HUES48 (cell line): ENCODE data around the gene PPP2R5A.
"Not testable (repeated sequence)": the region's sequence is repeated elsewhere in the genome, so short reads cannot be mapped to it uniquely, and the experiment has no call there.

Experiments
- H3K27ac ChIP-seq: one replicate; pipeline ENCODE4 v1.7.0; 2013; ENCODE audit warnings: low read depth, low read length, inconsistent platforms
- H3K27me3 ChIP-seq: 2 replicates; pipeline ENCODE4 v1.6.1; 2013; ENCODE audit warnings: mild to moderate bottlenecking, low read length; ENCODE audit not compliant: control insufficient read depth, insufficient read depth
- H3K36me3 ChIP-seq: 2 replicates; pipeline ENCODE4 v1.6.1; 2013; ENCODE audit warnings: low read length; ENCODE audit not compliant: control insufficient read depth, insufficient read depth
- H3K4me1 ChIP-seq: 2 replicates; pipeline ENCODE4 v1.6.1; 2013; ENCODE audit warnings: mild to moderate bottlenecking, low read length; ENCODE audit not compliant: control insufficient read depth, insufficient read depth
- H3K4me3 ChIP-seq: 2 replicates; pipeline ENCODE4 v1.5.1; 2013; ENCODE audit warnings: mild to moderate bottlenecking, low read depth, low read length
- H3K9ac ChIP-seq: 2 replicates; pipeline ENCODE4 v1.6.1; 2013; ENCODE audit warnings: mild to moderate bottlenecking, low read depth, low read length, moderate library complexity
- H3K9me3 ChIP-seq: 2 replicates; pipeline ENCODE4 v1.6.1; 2013; ENCODE audit warnings: low read length; ENCODE audit not compliant: control insufficient read depth, insufficient read depth

PPP2R5A gene

DNA sequence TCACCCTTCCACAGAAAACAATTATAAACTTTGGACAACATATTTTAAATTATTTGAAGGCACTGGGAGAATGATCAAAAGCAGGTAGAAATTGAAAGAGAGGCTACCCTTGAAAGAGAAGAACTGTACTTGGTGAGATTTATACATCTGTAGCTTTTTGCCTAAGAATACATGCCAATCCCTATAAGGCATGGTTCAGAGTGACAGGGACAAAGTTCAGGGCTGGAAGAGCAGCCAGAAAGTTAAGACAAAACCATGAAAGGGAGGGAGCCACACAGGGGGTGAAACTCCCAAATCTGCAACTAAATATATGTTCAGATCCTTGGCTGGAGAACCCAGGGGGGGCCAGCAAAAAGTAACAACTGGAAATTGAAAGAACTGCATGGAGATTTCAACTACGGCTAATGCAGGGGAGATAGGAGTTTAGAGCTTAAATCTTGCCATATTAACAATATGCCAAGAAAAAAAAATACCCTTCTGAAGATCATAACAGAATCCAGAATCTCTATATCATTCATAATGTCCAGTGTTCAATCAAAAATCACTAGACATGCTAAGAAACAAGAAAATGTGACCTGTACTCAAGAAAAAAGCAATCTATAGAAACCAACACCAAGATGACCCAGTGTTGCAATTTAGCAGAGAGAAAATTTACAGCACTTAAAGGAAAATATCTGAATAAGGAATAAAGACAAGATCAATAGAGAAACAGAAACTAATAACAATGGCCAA lies 103.9 kb downstream of the PPP2R5A start:
- Histone ChIP-seq H3K27me3 (no peaks in the 10 kb centered on the region), H3K9ac (no peak overlapping the region), H3K36me3 (peaks cover 38% of the 10 kb centered on the region), H3K27ac (no peak overlapping the region), H3K4me1 (no peaks in the 10 kb centered on the region), H3K4me3 (no peak overlapping the region), H3K9me3 (peaks cover 7% of the 10 kb centered on the region)

DNA sequence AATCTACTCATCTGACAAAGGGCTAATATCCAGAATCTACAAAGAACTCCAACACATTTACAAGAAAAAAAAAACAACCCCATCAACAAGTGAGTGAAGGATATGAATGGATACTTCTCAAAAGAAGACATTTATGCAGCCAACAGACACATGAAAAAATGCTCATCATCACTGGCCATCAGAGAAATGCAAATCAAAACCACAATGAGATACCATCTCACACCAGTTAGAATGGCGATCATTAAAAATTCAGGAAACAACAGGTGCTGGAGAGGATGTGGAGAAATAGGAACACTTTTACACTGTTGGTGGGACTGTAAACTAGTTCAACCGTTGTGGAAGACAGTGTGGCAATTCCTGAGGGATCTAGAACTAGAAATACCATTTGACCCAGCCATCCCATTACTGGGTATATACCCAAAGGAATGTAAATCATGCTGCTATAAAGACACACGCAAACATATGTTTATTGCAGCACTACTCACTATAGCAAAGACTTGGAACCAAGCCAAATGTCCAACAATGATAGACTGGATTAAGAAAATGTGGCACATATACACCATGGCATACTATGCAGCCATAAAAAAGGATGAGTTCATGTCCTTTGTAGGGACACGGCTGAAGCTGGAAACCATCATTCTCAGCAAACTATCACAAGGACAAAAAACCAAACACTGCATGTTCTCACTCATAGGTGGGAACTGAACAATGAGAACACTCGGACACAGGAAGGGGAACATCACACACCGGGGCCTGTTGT lies 110.6 kb downstream of the PPP2R5A start:
- not testable (repeated sequence) for H3K27me3 ChIP-seq, H3K27ac ChIP-seq, H3K9ac ChIP-seq, H3K4me3 ChIP-seq, H3K4me1 ChIP-seq
- Histone ChIP-seq H3K36me3 (peaks cover 12% of the 10 kb centered on the region), H3K9me3 (peaks cover 18% of the 10 kb centered on the region)

- no peak overlapping the region for H3K9ac ChIP-seq
- H3K36me3 ChIP-seq = peaks cover 12% of the 10 kb centered on the region
- H3K27me3 ChIP-seq = no peaks in the 10 kb centered on the region
- H3K27ac ChIP-seq = no peak overlapping the region
- H3K4me1 ChIP-seq = no peaks in the 10 kb centered on the region
- H3K9me3 ChIP-seq = peaks cover 18% of the 10 kb centered on the region
- H3K4me3 ChIP-seq = no peak overlapping the region
These were observed 111.4 kb downstream of the PPP2R5A start for GRCh38 chr1:212396638-212397037.

- Histone ChIP-seq H3K36me3 (peaks cover 12% of the 10 kb centered on the region), H3K4me3 (no peak overlapping the region), H3K27ac (no peak overlapping the region), H3K27me3 (no peaks in the 10 kb centered on the region), H3K9me3 (peaks cover 18% of the 10 kb centered on the region), H3K9ac (no peak overlapping the region), H3K4me1 (no peaks in the 10 kb centered on the region)
These were observed 112.0 kb downstream of the PPP2R5A start for GRCh38 chr1:212397171-212397570.

DNA sequence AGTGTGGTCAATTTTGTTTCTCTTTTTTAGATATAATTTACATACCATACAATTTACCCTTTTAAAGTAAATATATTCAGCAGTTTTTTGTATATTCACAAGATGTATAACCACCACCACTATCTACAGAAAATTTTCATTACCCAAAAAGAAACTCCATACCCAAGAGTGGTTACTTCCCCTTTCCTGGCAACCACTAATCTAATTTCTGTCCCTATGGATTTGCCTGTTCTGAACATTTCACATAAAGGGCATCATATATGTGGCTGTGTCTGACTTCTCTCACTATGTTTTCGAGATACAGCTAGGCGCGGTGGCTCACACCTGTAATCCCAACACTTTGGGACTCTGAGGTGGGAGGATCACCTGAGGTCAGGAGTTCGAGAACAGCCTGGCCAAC lies 115.8 kb downstream of the PPP2R5A start:
- Histone ChIP-seq H3K9me3 (peaks cover 18% of the 10 kb centered on the region), H3K27ac (no peak overlapping the region), H3K4me1 (no peaks in the 10 kb centered on the region), H3K27me3 (no peaks in the 10 kb centered on the region), H3K9ac (no peak overlapping the region), H3K4me3 (no peak overlapping the region), H3K36me3 (peaks cover 33% of the 10 kb centered on the region)

DNA sequence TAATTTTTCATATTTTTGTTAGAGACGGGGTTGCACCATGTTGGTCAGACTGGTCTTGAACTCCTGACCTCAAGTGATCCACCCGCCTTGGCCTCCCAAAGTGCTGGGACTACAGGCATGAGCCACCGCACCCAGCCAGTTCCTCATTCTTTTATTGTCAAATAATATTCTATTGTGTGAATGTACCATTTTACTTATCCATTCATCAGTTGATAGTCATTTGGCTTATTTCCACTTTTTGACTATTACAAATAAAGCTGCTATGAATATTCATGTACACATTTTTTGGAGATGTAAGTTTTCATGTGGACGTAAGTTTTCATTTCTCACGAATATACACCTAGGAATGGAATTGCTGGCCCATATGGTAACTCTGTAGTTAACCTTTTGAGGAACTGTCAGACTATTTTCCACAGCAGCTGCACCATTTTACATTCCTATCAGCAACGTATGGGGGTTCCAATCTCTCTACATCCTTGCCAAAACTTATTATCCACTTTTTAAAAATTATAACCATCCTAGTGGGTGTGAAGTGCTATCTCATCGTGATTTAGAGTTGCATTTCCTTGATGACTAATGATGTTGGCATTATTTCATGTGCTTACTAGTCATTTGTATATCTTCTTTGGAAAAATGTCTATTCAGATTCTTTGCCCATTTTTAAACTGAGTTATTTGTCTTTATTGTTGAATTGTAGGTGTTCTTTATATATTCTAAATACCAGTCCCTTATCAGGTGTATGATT lies 116.8 kb downstream of the PPP2R5A start:
- Histone ChIP-seq H3K4me1 (no peaks in the 10 kb centered on the region), H3K27me3 (no peaks in the 10 kb centered on the region), H3K4me3 (no peak overlapping the region), H3K9ac (no peak overlapping the region), H3K9me3 (peaks cover 12% of the 10 kb centered on the region), H3K36me3 (peaks cover 42% of the 10 kb centered on the region), H3K27ac (no peak overlapping the region)

DNA sequence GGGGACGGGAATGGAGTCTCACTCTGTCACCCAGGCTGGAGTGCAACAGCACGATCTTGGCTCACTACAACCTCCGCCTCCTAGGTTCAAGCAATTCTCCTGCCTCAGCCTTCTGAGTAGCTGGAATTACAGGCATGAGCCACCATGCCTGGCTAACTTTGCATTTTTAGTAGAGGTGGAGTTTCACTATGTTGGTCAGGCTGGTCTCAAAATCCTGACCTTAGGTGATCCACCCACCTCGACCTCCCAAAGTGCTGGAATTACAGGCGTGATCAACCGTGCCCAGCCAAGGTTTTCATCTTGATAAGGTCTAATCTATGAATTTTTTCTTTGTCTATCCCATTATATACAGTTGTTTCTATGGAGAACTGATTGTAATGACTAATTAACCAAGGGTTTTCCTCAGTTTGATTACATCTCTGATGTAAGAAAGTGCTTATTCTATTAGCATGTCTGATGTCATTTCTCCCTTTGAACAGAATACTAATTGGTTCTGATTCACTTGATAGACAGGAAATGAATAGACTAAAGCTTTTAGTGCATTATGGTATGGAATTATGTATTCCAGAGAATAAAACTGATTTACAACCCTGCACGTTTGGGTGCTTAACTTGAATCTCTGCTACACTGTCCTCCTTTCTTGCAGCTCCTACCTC lies 117.6 kb downstream of the PPP2R5A start:
- H3K36me3 ChIP-seq = peaks cover 48% of the 10 kb centered on the region
- H3K4me3 ChIP-seq = no peak overlapping the region
- peaks cover 5% of the 10 kb centered on the region for H3K9me3 ChIP-seq
- H3K27me3 ChIP-seq = no peaks in the 10 kb centered on the region
- no peak overlapping the region for H3K9ac ChIP-seq
- H3K27ac ChIP-seq = no peak overlapping the region
- H3K4me1 ChIP-seq = no peaks in the 10 kb centered on the region

DNA sequence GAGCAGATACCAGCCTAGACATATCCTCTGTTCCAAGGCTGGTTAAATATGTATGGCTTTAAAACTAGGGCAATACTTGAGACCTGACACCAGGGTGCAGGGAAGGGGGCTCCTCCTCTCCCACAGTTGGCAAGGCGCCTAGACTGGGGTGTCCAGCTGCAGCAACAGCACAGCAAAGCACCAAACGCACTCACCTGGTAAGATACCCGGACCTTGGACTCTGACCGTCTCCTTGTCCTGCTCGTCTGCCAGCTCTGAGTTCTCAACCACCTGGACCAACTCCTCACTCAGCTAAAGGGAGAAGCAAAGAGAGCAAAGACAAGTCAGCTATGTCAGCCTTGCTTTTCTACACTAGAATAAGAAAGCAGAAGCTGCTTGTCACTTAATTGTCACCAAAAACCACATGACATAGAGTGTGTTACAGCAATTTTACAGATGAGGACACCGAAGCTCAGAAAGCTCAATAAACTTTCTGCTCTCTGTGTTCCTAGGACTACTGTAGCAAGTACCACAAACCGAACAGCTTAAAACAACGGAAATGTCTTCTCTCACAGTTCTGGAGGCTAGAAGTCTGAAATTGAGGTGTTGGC lies 125.1 kb downstream of the PPP2R5A start:
- no peak overlapping the region for H3K27ac ChIP-seq
- H3K27me3 ChIP-seq = peaks cover 8% of the 10 kb centered on the region; the same call in 1 of the 2 replicates
- no peak overlapping the region for H3K9ac ChIP-seq
- no peak overlapping the region for H3K4me3 ChIP-seq
- peaks cover 13% of the 10 kb centered on the region for H3K4me1 ChIP-seq
- peaks cover 64% of the 10 kb centered on the region for H3K36me3 ChIP-seq
- H3K9me3 ChIP-seq = no peaks in the 10 kb centered on the region
